Suppressor macrophage (primary cell): ENCODE data around the gene DACT2.
A peak's percentile ranks its signal among the peaks of the same experiment; 100 is the strongest.

Experiments
- DNase-seq, 4 experiments: peaks; one replicate each; pipeline ENCODE4 v3.0.0-alpha.2; 2020 to 2022

DACT2 gene

GRCh38 chr6:168349718-168350210, 30.2 kb upstream of the DACT2 start:
- no peak for DNase-seq

GRCh38 chr6:168348186-168348585, 28.6 kb upstream of the DACT2 start:
- no peak for DNase-seq

DNA sequence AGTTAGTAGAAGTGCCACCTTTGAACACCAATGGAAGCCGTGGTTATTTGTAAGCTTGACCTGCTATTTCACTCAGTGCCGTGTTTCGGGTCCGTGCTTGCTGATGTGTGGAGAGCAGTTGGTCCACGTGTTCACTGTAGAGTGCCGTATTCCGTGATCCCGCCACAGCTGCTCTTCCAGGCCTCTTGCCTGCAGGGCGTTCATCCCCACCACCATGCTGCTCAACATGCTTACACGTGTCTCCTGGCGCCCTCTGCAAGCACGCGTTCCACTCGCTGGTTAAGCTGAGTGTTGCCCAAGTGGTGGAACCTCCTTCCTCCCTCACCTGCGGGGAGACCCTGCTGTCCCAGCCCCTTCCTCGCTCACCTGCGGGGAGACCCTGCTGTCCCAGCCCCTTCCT, 28.0 kb upstream of the DACT2 start:
- DNase-seq = no peak

- DNase-seq = no peak
Measured at GRCh38 chr6:168347053-168347452, 27.5 kb upstream of the DACT2 start.

DNA sequence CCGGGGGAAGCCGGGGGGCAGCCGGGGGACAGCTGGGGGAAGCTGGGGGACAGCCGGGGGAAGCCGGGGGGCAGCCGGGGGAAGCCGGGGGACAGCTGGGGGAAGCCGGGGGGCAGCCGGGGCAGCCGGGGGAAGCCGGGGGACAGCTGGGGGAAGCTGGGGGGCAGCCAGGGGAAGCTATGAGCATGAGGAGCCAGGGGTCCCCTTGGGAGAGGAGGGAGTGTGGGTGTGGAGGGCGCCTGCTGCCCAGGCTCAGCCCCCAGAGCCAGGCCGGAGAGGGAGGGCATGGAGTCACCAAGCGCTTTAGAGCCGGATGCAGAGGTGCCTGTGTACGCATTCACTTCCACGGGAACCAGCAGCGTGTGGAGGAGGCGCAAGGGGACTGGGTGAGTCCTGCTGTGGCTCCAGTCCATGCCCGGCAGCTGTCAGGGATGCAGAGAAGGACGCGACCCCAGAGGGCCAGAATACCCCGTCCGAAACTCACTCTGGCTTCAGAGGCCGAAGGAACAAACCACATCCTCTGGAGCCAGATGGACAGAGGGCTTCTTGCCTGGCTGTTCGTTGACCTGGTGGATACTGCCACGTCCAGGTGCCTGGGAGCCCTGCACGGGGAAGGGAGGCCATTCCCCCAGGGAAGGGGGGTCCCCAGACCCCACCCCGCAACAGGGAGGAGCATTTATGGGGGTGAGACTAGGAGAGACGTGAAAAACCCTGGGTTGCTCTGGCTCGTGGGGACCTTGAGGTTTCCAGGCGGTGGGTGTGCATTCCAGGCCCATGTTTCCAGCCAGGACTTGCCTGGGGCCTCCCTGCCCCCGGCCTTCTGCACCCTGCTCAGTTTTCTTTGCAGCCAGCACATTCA, 26.5 kb upstream of the DACT2 start:
- no peak for DNase-seq

- DNase-seq = no peak
Measured at GRCh38 chr6:168345266-168345665, 25.7 kb upstream of the DACT2 start.

- DNase-seq = no peak
Measured at GRCh38 chr6:168344338-168344737, 24.8 kb upstream of the DACT2 start.

DNA sequence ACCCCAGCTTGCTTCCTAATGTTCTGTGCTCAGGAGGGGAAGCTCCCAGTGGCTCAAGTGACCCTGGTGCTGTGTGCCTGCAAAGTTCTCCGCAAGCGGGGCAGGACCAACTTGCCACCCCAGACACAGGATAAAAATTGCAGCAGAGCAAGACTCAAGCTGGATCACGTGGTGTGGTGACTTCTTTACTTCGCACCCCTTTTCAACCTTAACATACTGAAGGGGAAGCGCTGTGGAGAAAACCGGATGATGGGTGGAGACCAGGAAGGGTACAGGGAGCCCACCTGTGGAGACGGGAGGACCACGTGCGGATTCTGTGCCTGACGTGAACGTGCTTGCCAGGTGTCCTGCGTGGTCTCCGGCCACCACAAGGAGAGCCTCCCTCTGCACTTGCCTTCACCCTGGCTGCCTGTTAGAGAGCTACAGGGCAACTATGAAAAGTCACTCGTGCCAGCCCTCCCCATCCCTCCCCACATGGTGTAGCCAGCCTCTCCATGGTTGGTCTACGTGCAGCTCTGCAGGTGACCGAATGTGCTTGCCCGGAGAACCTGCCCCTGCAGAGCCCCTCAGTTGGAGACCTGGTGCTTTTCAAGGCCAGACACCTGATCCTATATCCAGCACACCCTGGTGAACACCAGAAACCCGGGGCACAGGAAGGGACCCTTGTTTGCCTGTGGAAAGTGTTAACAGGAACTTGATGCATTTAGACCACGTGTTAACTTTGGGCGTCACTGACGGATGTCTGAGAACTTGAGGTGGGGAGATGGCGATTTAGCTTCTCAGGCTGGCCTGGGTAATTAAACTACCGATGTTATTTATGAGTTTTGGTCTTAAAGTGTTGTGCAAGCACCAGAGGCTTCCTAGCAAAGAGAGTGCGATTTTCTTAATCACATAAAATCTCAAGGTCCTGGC, 23.9 kb upstream of the DACT2 start:
- no peak for DNase-seq

- DNase-seq = no peak
Measured at GRCh38 chr6:168342636-168343035, 23.1 kb upstream of the DACT2 start.

GRCh38 chr6:168341280-168341900, 21.8 kb upstream of the DACT2 start:
- DNase-seq = no peak

- DNase-seq = no peak
Measured at GRCh38 chr6:168340819-168341218, 21.2 kb upstream of the DACT2 start.

DNA sequence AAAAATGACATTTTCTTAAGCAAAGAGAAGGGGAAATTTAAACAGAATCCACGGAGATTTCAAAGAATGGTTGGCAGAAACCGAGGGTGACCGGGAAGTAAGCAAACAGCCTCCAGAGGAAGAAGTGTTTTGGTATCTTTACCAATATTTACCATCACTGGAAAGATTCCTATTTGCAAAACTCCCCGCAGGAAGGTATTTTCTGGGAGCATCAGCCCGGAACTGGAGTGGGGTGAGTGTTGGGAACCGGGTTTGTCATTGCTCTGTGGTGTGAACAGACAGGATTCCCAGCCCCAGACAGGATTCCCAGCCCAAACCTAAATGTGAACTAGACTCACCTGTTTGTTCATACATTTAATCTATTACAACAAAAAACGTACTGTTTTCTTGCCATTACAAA, 19.2 kb upstream of the DACT2 start:
- no peak for DNase-seq

GRCh38 chr6:168336967-168337366, 17.4 kb upstream of the DACT2 start:
- DNase-seq = no peak

DNA sequence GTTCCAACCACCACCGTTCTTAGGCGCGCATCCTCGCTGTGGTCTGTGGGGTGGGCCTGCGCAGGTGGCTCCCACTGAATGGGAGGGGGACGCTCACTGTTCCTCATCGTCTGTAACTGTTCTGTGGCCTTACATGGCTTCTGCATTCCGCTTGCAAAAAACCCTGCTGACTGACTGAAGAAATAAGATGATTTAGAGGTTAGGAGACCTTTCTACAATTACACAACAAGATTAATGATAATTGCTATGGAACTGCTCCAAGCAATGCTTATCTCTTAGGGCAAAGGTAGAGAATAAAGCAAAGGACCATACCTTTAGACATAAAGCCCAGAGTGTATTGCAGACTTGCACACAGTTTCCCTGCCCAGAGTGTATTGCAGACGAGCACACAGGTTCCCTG, 14.4 kb upstream of the DACT2 start:
- DNase-seq = no peak

- no peak for DNase-seq
Measured at GRCh38 chr6:168333491-168333890, 13.9 kb upstream of the DACT2 start.

DNA sequence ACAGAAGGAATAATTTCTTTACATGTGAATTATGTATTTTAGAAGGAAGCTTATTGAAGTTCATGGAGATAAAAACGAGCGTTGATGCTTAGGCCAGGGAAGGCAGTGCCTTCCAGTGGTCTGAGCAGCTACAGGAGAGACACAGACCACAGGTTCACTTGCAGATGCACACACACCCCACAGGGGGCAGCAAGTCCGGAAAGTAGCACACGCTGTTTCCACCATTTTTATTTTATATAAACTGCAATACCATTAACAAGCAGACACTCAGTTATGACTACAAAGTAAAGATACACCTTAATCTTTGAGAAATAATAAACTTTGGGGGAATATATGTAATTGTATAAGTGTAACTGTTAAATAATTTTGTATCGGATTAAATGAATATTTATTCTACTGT, 13.5 kb upstream of the DACT2 start:
- peak in 1 of 4 experiments; percentile 9 for DNase-seq

GRCh38 chr6:168332020-168332419, 12.4 kb upstream of the DACT2 start:
- DNase-seq = no peak

- DNase-seq = no peak
Measured at GRCh38 chr6:168331058-168331457, 11.5 kb upstream of the DACT2 start.

DNA sequence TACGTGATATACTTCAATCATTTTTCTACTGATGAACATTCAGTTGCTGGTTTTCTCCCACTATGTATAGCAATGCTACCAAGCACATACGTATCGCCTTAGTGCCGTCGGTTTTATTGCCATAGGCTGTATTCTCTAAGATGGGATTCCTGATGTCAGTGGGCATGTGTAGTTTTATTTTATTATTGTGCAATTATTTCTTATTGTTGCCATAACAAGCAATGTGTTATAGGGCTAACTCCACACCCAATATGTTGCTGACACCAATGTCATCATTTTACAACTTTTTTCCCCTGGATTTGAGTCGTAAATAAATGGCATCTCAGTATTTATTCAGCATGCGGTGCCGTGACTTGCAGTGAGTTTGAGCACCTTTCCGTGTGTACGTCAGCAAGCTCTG, 10.8 kb upstream of the DACT2 start:
- no peak for DNase-seq

GRCh38 chr6:168328086-168328485, 8.5 kb upstream of the DACT2 start:
- DNase-seq = no peak

DNA sequence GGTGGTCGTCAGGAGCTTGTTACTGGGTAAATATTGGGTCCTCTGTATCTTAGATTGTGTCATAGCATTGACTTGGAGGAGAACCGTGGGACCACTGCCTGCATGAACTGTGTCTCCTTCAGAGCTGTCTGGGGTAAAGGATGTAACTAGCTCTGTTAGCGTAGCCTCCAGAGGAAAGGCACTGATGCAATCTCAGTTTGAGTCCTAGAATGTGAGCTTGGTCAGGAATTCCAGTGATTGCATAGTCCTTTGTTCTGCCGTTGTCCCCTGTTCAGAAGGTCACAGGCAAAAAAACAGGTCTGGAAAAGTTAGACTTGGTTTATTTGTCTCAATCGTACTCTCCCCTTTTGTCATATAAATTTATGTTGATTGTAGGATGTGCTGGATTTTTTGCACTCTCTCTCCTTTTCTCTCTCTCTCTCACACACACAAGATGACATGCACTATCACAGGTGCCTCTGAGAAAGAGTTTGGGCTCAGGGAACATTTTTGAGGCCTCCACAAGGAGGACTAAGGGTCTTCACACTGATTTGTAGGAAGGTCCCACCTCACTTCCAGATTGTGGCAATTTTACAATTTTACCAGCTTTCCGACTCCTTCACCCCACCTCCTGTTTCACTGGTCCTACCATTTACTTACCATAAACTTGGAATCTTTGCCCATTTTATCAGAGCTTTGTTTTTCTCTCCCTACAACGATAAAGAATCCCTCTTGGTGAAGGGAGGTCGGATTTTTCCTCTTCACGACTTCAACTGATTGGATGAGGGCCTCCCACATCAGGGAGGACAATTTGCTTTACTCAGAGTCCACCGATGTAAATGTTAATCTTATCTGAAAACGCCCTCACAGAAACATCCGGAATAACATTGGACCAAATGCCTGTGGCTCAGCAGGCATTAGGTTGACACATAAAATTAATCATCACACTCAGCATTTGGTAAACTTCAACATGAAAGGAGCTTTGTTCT, 7.0 kb upstream of the DACT2 start:
- no peak for DNase-seq

- no peak for DNase-seq
Measured at GRCh38 chr6:168322966-168323365, 3.4 kb upstream of the DACT2 start.
